RWPE2 (cell line): ENCODE measurements around the gene UQCRH.

Experiments used
- ATAC-seq: fragments of 200-7000 bp; cut with Tn5 transposase; 3 replicates; pipeline ENCODE4 v1.9.1; 2021; ENCODE audit warnings: low read depth
- DNase-seq: peaks from one replicate; pipeline ENCODE4 v3.0.0-alpha.2; 2020; ENCODE audit warnings: low spot score
- H3K27ac ChIP-seq: fragments of 450-650 bp; 2 replicates; pipeline ENCODE4 v1.5.1; 2017; ENCODE audit warnings: mild to moderate bottlenecking; ENCODE audit not compliant: poor library complexity, severe bottlenecking
- H3K27me3 ChIP-seq: fragments of 250-450 bp; sonication (Bioruptor Pico); 2 replicates; pipeline ENCODE4 v1.5.1; 2021; ENCODE audit warnings: mild to moderate bottlenecking, moderate library complexity; ENCODE audit not compliant: insufficient read depth, poor library complexity, severe bottlenecking
- H3K36me3 ChIP-seq: fragments of 250-450 bp; sonication (Bioruptor Pico); 2 replicates; pipeline ENCODE4 v1.5.1; 2020; ENCODE audit warnings: low read depth, mild to moderate bottlenecking, moderate library complexity
- H3K4me1 ChIP-seq: fragments of 250-450 bp; sonication (Bioruptor Pico); 2 replicates; pipeline ENCODE4 v1.5.1; 2021; ENCODE audit warnings: mild to moderate bottlenecking, moderate library complexity; ENCODE audit not compliant: insufficient read depth, poor library complexity, severe bottlenecking
- H3K4me3 ChIP-seq: fragments of 250-450 bp; sonication (Bioruptor Pico); 2 replicates; pipeline ENCODE4 v1.5.1; 2021; ENCODE audit warnings: mild to moderate bottlenecking, moderate library complexity; ENCODE audit not compliant: severe bottlenecking
- H3K9me3 ChIP-seq: fragments of 250-450 bp; sonication (Bioruptor Pico); 2 replicates; pipeline ENCODE4 v1.5.1; 2021; ENCODE audit warnings: mild to moderate bottlenecking, moderate library complexity; ENCODE audit not compliant: severe bottlenecking
- TF ChIP-seq, protein P1 (sequence below): fragments of 450-650 bp; IDR thresholded peaks from one replicate; pipeline ENCODE4 v1.5.1; 2017; ENCODE audit warnings: mild to moderate bottlenecking, moderate library complexity; ENCODE audit not compliant: poor library complexity, severe bottlenecking

Gene UQCRH

DNA sequence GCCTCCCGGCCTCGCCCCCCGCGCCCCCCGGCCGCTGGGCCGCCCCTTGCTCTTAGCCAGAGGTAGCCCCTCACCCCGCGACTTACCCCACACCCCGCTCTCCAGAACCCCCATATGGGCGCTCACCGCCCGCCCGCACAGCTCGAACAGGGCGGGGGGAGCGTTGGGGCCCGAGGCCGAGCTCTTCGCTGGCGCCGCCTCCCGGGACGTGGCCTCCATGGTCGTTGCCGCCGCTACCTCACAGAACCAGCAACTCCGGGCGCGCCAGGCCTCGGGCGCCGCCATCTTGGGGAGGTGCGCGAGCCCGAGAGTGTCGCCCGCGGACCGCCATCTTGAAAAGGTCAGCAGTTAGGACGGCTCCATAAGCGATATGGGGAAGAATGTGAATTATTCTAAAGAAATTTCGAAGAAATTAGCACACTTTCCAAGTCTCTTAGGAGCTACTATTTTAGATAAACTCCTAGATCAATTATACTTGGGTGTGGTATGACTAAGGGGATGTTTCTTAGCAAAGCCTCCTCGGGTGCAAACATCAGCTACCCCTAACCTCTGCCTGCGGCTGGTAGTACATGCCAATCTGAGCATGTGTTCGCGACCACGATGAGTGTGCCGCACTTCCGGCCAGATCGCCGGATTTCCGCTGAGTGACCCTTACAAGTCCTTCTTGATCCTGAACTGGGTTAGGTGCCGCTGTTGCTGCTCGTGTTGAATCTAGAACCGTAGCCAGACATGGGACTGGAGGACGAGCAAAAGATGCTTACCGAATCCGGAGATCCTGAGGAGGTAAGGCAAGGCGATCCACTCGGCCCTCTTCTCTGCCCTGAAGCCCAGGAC, at the start of gene UQCRH, which contains the start of gene LRRC41:
Gene UQCRH (plus strand): TSS at position 661 of the 834 bp plus-strand sequence. CDS start 69 bp downstream, at position 730.
Gene LRRC41 (minus strand): TSS at position 579 of the 834 bp plus-strand sequence. CDS start 294 bp downstream, at position 285.
- peak within 1 kb of the TSS; percentile 80 for H3K27ac ChIP-seq
- no peaks in the 10 kb centered on the region for H3K9me3 ChIP-seq
- peak within 1 kb of the TSS; percentile 58 for H3K4me3 ChIP-seq
- H3K27me3 ChIP-seq = no peaks in the 10 kb centered on the region
- TF ChIP-seq, protein P1, sequence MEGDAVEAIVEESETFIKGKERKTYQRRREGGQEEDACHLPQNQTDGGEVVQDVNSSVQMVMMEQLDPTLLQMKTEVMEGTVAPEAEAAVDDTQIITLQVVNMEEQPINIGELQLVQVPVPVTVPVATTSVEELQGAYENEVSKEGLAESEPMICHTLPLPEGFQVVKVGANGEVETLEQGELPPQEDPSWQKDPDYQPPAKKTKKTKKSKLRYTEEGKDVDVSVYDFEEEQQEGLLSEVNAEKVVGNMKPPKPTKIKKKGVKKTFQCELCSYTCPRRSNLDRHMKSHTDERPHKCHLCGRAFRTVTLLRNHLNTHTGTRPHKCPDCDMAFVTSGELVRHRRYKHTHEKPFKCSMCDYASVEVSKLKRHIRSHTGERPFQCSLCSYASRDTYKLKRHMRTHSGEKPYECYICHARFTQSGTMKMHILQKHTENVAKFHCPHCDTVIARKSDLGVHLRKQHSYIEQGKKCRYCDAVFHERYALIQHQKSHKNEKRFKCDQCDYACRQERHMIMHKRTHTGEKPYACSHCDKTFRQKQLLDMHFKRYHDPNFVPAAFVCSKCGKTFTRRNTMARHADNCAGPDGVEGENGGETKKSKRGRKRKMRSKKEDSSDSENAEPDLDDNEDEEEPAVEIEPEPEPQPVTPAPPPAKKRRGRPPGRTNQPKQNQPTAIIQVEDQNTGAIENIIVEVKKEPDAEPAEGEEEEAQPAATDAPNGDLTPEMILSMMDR = no peak
- H3K4me1 ChIP-seq = peaks cover 3% of the 10 kb centered on the region
- ATAC-seq (peak; percentile 73), DNase-seq (peak; percentile 93)
- peaks cover 32% of the 10 kb centered on the region for H3K36me3 ChIP-seq

DNA sequence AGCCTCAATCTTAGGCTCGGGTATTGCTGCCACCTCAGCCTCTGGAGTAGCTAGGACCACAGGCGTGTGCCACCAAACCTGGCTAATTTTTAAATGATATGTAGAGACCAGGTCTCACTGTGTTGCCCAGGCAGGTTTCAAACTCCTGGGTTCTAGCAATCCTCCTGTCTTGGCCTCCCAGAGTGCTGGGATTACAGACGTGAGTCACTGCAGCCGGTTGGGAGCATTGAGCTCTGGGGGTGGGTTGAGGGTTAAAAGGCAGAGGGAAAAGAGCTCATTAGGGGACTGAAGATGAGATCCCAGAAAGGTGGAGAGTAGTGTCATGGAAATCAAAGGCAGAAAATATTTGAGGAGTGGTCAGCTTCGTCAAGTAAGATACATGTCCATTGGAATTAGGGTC, 48.8 kb upstream of the UQCRH start:
- ATAC-seq (no peak), DNase-seq (no peak)
- no peaks in the 10 kb centered on the region for H3K27me3 ChIP-seq
- H3K36me3 ChIP-seq = peaks cover 64% of the 10 kb centered on the region
- H3K9me3 ChIP-seq = no peaks in the 10 kb centered on the region
- H3K4me1 ChIP-seq = no peaks in the 10 kb centered on the region
- TF ChIP-seq, protein P1 = no peak
- H3K4me3 ChIP-seq = no peak overlapping the region
- no peak overlapping the region for H3K27ac ChIP-seq

DNA sequence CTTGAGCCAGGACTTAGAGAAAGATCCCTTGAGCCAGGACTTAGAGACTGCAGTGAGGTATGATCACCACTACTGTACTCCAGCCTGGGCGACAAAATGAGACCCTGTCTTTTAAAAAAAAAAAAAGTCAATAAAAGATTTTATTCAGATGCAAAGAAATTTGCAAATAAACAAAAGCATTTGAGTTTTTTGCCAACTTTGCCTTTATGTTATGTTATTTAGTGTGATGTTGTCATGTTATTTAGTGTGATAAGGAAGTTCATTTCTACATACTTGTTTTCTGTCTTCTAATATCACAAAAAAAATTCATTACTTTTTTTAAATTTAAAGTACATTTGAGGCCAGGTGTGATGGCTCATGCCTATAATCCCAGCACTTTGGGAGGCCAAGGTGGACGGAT, 47.0 kb upstream of the UQCRH start:
- TF ChIP-seq, protein P1 = no peak
- no peak overlapping the region for H3K27ac ChIP-seq
- H3K4me1 ChIP-seq = no peaks in the 10 kb centered on the region
- no peak for ATAC-seq
- DNase-seq = no peak
- H3K9me3 ChIP-seq = no peaks in the 10 kb centered on the region
- H3K27me3 ChIP-seq = no peaks in the 10 kb centered on the region
- peaks cover 62% of the 10 kb centered on the region for H3K36me3 ChIP-seq
- H3K4me3 ChIP-seq = no peak overlapping the region

DNA sequence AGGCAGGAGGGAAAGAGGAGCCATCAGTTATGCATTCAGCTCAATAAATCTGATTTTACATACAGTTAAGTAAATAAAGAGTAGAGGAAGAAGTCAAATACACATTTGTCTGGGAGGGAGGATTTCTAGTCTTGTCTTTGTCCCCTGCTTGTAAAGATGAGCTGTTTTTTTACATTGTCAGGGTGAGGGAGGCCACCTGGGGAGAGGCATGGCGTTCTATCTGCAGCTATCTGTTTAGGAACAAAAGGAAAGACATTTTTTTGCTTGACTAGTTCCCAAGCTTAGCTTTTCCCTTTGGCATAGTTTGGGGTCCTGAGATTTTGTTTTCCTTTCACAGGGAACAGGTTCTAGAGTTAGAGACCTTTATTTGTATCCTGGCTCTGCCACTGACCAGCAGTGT, 41.0 kb upstream of the UQCRH start:
- H3K4me3 ChIP-seq = no peak overlapping the region
- H3K27me3 ChIP-seq = no peaks in the 10 kb centered on the region
- ATAC-seq (no peak), DNase-seq (no peak)
- TF ChIP-seq, protein P1 = no peak
- H3K36me3 ChIP-seq = peaks cover 86% of the 10 kb centered on the region
- H3K27ac ChIP-seq = no peak overlapping the region
- no peaks in the 10 kb centered on the region for H3K4me1 ChIP-seq
- H3K9me3 ChIP-seq = no peaks in the 10 kb centered on the region

DNA sequence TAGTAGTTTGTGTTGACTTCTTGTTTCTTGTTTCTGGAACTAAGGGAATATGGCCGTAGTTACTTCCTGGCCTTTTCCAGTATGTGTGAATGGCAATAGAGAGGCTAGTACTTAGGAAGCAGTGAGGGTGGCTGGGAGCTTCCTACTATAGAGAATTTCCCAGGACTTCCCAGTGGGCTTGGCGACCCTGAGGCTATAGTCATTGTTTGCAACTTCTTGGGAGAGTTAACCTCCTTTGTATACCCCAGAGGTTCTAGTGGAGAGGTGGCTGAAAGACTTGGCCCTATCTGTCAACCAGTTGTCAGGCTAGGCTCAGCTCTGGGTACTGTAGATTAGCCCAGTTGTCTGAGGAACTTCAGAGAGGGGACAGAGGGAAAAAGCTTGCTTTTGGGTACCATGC, 40.4 kb upstream of the UQCRH start:
- Histone ChIP-seq H3K9me3 (no peaks in the 10 kb centered on the region), H3K4me1 (no peaks in the 10 kb centered on the region), H3K36me3 (peaks cover 86% of the 10 kb centered on the region), H3K27me3 (no peaks in the 10 kb centered on the region), H3K27ac (no peak overlapping the region), H3K4me3 (no peak overlapping the region)
- ATAC-seq (no peak), DNase-seq (no peak)
- TF ChIP-seq, protein P1 = no peak
